GM23338 (cell line): ENCODE measurements around the gene PPP1CC. TPM values are rescaled to one million over a fixed set of nuclear protein-coding genes. Genes with fewer than 3 reads are reported as not detected.

Experiments used
- ATAC-seq: fragments of 200-7000 bp; cut with Tn5 transposase; 3 replicates; pipeline ENCODE4 v1.9.1; 2020
- DNase-seq: peaks from one replicate; pipeline ENCODE4 v3.0.0-alpha.2; 2015; ENCODE audit warnings: low spot score
- H2AFZ ChIP-seq: fragments of 200-600 bp; sonication (generic); 2 replicates; pipeline ENCODE4 v1.8.0; 2016; ENCODE audit warnings: antibody characterized with exemption, mild to moderate bottlenecking, moderate library complexity
- H3F3A ChIP-seq: fragments of 200-600 bp; sonication (generic); replicated peaks from 2 replicates; pipeline ENCODE4 v1.8.0; 2017; ENCODE audit warnings: antibody characterized with exemption, mixed run types, low read depth
- H3K27ac ChIP-seq: fragments of 200-600 bp; sonication (generic); 2 replicates; pipeline ENCODE4 v1.6.1; 2016; ENCODE audit warnings: low read depth
- H3K27me3 ChIP-seq: fragments of 200-600 bp; sonication (generic); 2 replicates; pipeline ENCODE4 v1.8.0; 2016; ENCODE audit warnings: mild to moderate bottlenecking, mixed run types, moderate library complexity; ENCODE audit not compliant: insufficient read depth
- H3K36me3 ChIP-seq: fragments of 200-600 bp; sonication (generic); 2 replicates; pipeline ENCODE4 v1.8.0; 2016; ENCODE audit warnings: mild to moderate bottlenecking; ENCODE audit not compliant: insufficient read depth
- H3K4me1 ChIP-seq: fragments of 200-600 bp; sonication (generic); 2 replicates; pipeline ENCODE4 v1.8.0; 2016; ENCODE audit warnings: mild to moderate bottlenecking, moderate library complexity; ENCODE audit not compliant: insufficient read depth
- H3K4me2 ChIP-seq: fragments of 200-600 bp; sonication (generic); 2 replicates; pipeline ENCODE4 v1.7.1; 2017; ENCODE audit warnings: mixed run types
- H3K4me3 ChIP-seq: fragments of 200-600 bp; sonication (generic); 2 replicates; pipeline ENCODE4 v1.6.1; 2016; ENCODE audit warnings: mixed run types
- H3K79me2 ChIP-seq: fragments of 200-600 bp; sonication (generic); replicated peaks from 2 replicates; pipeline ENCODE4 v1.8.0; 2017; ENCODE audit warnings: mild to moderate bottlenecking; ENCODE audit not compliant: insufficient read depth
- H3K9me2 ChIP-seq: fragments of 200-600 bp; sonication (generic); 2 replicates; pipeline ENCODE4 v1.8.0; 2017; ENCODE audit not compliant: insufficient read depth
- H4K20me1 ChIP-seq: fragments of 200-600 bp; sonication (generic); replicated peaks from 2 replicates; pipeline ENCODE4 v1.8.0; 2017; ENCODE audit warnings: mild to moderate bottlenecking; ENCODE audit not compliant: insufficient read depth
- H3K27ac Mint-ChIP-seq: 2 replicates; pipeline ENCODE4 v1.8.0; 2020; ENCODE audit warnings: inconsistent platforms, mild to moderate bottlenecking, moderate library complexity, mixed read lengths
- H3K27me3 Mint-ChIP-seq: 3 replicates; pipeline ENCODE4 v1.8.0; 2022; ENCODE audit warnings: low read depth, mild to moderate bottlenecking, moderate library complexity, mixed read lengths, inconsistent platforms; ENCODE audit not compliant: insufficient read depth, poor library complexity
- H3K36me3 Mint-ChIP-seq: 3 replicates; pipeline ENCODE4 v1.8.0; 2021; ENCODE audit warnings: low read depth, mild to moderate bottlenecking, inconsistent platforms, moderate library complexity, mixed read lengths
- H3K4me1 Mint-ChIP-seq: 3 replicates; pipeline ENCODE4 v1.8.0; 2020; ENCODE audit warnings: mild to moderate bottlenecking, inconsistent platforms, mixed read lengths
- H3K4me3 Mint-ChIP-seq: 3 replicates; pipeline ENCODE4 v1.8.0; 2021; ENCODE audit warnings: moderate library complexity, mild to moderate bottlenecking, inconsistent platforms, mixed read lengths
- H3K9me3 Mint-ChIP-seq: 3 replicates; pipeline ENCODE4 v1.8.0; 2020; ENCODE audit warnings: moderate library complexity, mild to moderate bottlenecking, inconsistent platforms, mixed read lengths
- CREB1 ChIP-seq: fragments of 250-450 bp; sonication (Bioruptor Pico); IDR thresholded peaks from 2 replicates; pipeline ENCODE4 v1.5.0; 2020; ENCODE audit warnings: low read depth, mild to moderate bottlenecking, moderate library complexity
- CTCF ChIP-seq, 2 experiments: fragments of 200-600 bp in 1 of 2; sonication (generic) in 1 of 2; conservative IDR thresholded peaks; 2 replicates each; pipeline versions ENCODE4 v1.5.1 to v1.6.1; 2016 to 2017; ENCODE audit warnings: antibody characterized with exemption in 2 of 2, low read depth in 2 of 2, mild to moderate bottlenecking in 2 of 2, moderate library complexity in 1 of 2
- JUNB ChIP-seq: IDR thresholded peaks from one replicate; pipeline ENCODE4 v1.6.1; 2016; ENCODE audit warnings: antibody characterized with exemption; ENCODE audit not compliant: unreplicated experiment
- ZNF462 ChIP-seq: fragments of 250-450 bp; sonication (Bioruptor Pico); IDR thresholded peaks from 2 replicates; pipeline ENCODE4 v1.5.0; 2020; ENCODE audit warnings: mild to moderate bottlenecking, moderate library complexity
- polyA plus RNA-seq: library from polyadenylated mRNA; unstranded; fragments of >200 nt; fragmentation: Nextera tagmentation; extraction: Ambion mirVana; gene quantifications from 2 replicates; pipeline ENCODE4 v1.2.1, GENCODE V29; 2016
- total RNA-seq: library from RNA; depleted of rRNA; stranded (reverse); fragments of >200 nt; shearing (Covaris generic); gene quantifications from 2 replicates; pipeline ENCODE4 v1.2.3, GENCODE V29; 2014

Gene PPP1CC
- total and polyA plus RNA-seq, 2 experiments from 2014 or later, result 276 to 501 TPM

- Histone ChIP-seq H3K36me3 (no peaks in the 10 kb centered on the region), H3K9me2 (no peaks in the 10 kb centered on the region), H3K4me2 (no peak overlapping the region), H4K20me1 (no peaks in the 10 kb centered on the region), H3K27me3 (no peaks in the 10 kb centered on the region), H3K4me3 (no peak overlapping the region), H3K4me1 (no peaks in the 10 kb centered on the region), H2AFZ (peak overlapping the region; percentile 93), H3F3A (no peaks in the 10 kb centered on the region), H3K27ac (no peak overlapping the region), H3K79me2 (no peaks in the 10 kb centered on the region)
- no peaks in the 10 kb centered on the region; the same call in 2 of the 3 replicates for H3K36me3 Mint-ChIP-seq
- peak; percentile 48 for ATAC-seq
- TF ChIP-seq JUNB, result no peak
- TF ChIP-seq ZNF462, result no peak
- no peak for TF ChIP-seq CREB1 (CRISPR knock-in tag)
- peak; percentile 34 to 69; a peak in 3 of 4 replicates for TF ChIP-seq CTCF (conservative IDR thresholded peaks at IDR 0.05; ENCODE audit: low read depth in 2 of 2)
- no peaks in the 10 kb centered on the region for H3K9me3 Mint-ChIP-seq
- H3K27ac Mint-ChIP-seq, result no peak overlapping the region
- no peaks in the 10 kb centered on the region for H3K4me1 Mint-ChIP-seq
- no peak overlapping the region for H3K4me3 Mint-ChIP-seq
- DNase-seq, result peak; percentile 43
- peaks cover 6% of the 10 kb centered on the region for H3K27me3 Mint-ChIP-seq
Observed at GRCh38 chr12:110699591-110700445, 42.9 kb downstream of the PPP1CC start.
